Ishikawa (cell line): ENCODE results near the gene TXNL1.

ENCODE experiments used
- CEBPB ChIP-seq: IDR thresholded peaks from 2 replicates; pipeline ENCODE4 v1.6.1; 2012
- CREB1 ChIP-seq: IDR thresholded peaks from 2 replicates; pipeline ENCODE4 v1.6.1; 2012; ENCODE audit warnings: low read depth
- EGR1 ChIP-seq: IDR thresholded peaks from 2 replicates; pipeline ENCODE4 v1.6.1; 2012
- EP300 ChIP-seq: IDR thresholded peaks from 2 replicates; pipeline ENCODE4 v1.6.1; 2012; ENCODE audit warnings: borderline replicate concordance
- FOXM1 ChIP-seq: IDR thresholded peaks from 2 replicates; pipeline ENCODE4 v1.6.1; 2012; ENCODE audit warnings: low read depth, borderline replicate concordance
- NFIC ChIP-seq: IDR thresholded peaks from 2 replicates; pipeline ENCODE4 v1.6.1; 2012
- RAD21 ChIP-seq: IDR thresholded peaks from 2 replicates; pipeline ENCODE4 v1.6.1; 2012; ENCODE audit warnings: low read depth
- TAF1 ChIP-seq: IDR thresholded peaks from 2 replicates; pipeline ENCODE4 v1.6.1; 2012; ENCODE audit warnings: low read depth, mild to moderate bottlenecking
- TCF12 ChIP-seq: IDR thresholded peaks from 2 replicates; pipeline ENCODE4 v1.6.1; 2012; ENCODE audit warnings: low read depth
- TEAD4 ChIP-seq: IDR thresholded peaks from 2 replicates; pipeline ENCODE4 v1.6.1; 2012
- YY1 ChIP-seq: IDR thresholded peaks from 2 replicates; pipeline ENCODE4 v1.6.1; 2012; ENCODE audit warnings: low read depth
- ZBTB7A ChIP-seq: IDR thresholded peaks from 2 replicates; pipeline ENCODE4 v1.6.1; 2012; ENCODE audit warnings: low read depth
- TF ChIP-seq, protein P1 (sequence below): IDR thresholded peaks from 2 replicates; pipeline ENCODE4 v1.6.1; 2012
- TF ChIP-seq, protein P2 (sequence below): IDR thresholded peaks from 2 replicates; pipeline ENCODE4 v1.6.1; 2012
- TF ChIP-seq, protein P3 (sequence below): IDR thresholded peaks from 2 replicates; pipeline ENCODE4 v1.6.1; 2012; ENCODE audit warnings: low read depth, mild to moderate bottlenecking

The TXNL1 gene

DNA sequence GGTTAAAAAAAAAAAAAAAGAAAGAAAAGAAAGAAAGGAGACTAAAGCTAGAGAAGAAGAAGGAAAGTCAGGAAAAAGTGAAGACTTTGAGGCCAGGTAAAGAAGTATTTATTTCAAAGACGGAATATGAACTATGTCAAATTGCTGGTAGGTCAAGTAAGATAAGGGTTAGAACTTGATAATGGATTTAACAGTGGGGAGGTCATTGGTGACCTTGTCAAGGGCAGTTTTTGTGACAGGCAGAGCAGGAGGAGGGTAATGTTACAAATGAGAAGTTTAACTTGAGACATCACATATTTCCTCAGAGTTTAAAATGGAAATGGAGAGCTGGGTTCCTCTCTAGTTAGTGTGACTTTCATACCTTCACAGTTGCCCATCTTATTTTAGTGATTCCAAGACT, 22.3 kb upstream of the TXNL1 start:
- TF ChIP-seq EGR1 (no peak), YY1 (no peak), EP300 (no peak), RAD21 (no peak), TEAD4 (no peak), FOXM1 (no peak), ZBTB7A (no peak)
- TF ChIP-seq, protein P1, sequence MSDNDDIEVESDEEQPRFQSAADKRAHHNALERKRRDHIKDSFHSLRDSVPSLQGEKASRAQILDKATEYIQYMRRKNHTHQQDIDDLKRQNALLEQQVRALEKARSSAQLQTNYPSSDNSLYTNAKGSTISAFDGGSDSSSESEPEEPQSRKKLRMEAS, result no peak
- TF ChIP-seq, protein P2, sequence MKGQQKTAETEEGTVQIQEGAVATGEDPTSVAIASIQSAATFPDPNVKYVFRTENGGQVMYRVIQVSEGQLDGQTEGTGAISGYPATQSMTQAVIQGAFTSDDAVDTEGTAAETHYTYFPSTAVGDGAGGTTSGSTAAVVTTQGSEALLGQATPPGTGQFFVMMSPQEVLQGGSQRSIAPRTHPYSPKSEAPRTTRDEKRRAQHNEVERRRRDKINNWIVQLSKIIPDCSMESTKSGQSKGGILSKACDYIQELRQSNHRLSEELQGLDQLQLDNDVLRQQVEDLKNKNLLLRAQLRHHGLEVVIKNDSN, result no peak

DNA sequence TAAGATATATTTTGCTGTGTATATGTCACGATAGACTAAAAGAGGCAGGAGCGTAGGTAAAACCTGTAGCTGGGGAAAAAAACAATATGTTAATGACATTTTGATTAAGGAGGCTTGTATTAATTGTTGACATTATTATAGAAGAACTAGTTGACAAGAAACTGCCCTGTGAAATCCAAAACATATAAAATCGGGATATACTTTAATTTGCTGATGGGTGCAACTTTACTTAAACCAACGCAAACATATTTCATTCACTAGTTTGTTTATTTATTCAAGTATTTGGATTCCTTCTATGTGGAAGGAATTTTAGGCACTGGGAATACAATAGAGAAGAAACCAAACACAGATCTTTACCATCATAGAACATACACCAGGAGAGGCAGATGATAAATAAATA, 20.7 kb upstream of the TXNL1 start:
- TF ChIP-seq TCF12 (no peak), CREB1 (no peak), RAD21 (no peak), YY1 (no peak), ZBTB7A (no peak), NFIC (no peak), FOXM1 (no peak), EP300 (no peak)
- TF ChIP-seq, protein P1, result no peak
- TF ChIP-seq, protein P2, result no peak

DNA sequence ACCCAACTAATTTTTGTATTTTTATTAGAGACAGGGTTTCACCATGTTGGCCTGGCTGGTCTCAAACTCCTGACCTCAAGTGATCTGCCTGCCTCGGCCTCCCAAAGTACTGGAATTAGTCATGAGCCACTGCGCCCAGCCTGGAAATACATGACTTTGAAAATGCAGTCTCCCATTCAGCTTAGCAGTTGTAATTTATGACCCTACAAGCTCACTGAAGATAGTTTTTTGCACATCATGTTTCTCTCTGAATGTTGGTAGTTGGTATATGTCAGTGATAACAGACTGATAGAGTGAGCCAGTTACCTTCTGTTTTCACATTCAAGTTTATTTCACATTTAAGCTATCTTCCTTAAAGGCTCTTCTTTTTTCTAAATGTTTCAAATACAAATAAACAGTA, 19.9 kb upstream of the TXNL1 start:
- TF ChIP-seq, protein P2, result no peak
- TF ChIP-seq, protein P3, sequence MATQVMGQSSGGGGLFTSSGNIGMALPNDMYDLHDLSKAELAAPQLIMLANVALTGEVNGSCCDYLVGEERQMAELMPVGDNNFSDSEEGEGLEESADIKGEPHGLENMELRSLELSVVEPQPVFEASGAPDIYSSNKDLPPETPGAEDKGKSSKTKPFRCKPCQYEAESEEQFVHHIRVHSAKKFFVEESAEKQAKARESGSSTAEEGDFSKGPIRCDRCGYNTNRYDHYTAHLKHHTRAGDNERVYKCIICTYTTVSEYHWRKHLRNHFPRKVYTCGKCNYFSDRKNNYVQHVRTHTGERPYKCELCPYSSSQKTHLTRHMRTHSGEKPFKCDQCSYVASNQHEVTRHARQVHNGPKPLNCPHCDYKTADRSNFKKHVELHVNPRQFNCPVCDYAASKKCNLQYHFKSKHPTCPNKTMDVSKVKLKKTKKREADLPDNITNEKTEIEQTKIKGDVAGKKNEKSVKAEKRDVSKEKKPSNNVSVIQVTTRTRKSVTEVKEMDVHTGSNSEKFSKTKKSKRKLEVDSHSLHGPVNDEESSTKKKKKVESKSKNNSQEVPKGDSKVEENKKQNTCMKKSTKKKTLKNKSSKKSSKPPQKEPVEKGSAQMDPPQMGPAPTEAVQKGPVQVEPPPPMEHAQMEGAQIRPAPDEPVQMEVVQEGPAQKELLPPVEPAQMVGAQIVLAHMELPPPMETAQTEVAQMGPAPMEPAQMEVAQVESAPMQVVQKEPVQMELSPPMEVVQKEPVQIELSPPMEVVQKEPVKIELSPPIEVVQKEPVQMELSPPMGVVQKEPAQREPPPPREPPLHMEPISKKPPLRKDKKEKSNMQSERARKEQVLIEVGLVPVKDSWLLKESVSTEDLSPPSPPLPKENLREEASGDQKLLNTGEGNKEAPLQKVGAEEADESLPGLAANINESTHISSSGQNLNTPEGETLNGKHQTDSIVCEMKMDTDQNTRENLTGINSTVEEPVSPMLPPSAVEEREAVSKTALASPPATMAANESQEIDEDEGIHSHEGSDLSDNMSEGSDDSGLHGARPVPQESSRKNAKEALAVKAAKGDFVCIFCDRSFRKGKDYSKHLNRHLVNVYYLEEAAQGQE, result no peak
- TF ChIP-seq NFIC (no peak), TCF12 (no peak), RAD21 (no peak), TEAD4 (no peak), TAF1 (no peak), EP300 (no peak), CEBPB (no peak), EGR1 (no peak), FOXM1 (no peak), ZBTB7A (no peak), YY1 (no peak), CREB1 (no peak)
- TF ChIP-seq, protein P1, result no peak

DNA sequence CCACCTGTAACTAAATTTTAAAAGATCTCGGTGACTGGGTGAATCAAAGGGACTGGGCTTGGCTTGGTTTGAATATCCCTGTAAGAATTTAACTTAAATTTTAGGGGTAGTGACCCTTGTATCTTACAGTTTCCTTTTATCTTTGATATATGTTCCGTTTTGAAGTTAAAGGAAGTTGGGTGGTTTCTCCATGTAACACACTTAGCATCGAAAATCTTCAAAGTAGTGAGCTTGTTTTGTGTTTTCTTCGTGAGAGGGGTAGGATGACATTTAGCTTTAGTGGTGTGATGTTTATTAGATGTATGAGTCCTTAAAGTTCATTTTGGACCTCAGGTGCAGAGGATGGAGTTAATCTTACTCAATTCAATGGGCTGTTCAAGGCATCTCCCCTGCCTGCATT, 14.4 kb upstream of the TXNL1 start:
- TF ChIP-seq TAF1 (no peak), CEBPB (no peak), NFIC (no peak)
- TF ChIP-seq, protein P3, result no peak

DNA sequence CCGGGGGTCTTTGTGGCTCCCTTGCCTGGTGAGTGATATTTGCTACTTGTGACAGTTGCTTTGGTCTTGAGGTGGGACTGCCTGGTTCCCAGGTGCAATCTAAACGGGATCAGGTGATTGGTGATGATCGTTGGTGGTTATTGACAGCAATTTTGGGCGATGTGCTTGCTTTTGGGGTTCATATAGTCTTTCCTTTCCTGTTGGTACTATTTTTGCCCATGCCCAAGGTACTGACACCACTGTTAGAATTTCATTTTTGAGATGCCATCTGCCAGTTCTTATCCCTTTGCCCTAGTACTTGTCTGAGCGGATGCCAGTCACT, 13.3 kb upstream of the TXNL1 start:
- TF ChIP-seq EP300, result no peak
- no peak for TF ChIP-seq TCF12
- no peak for TF ChIP-seq TAF1
- TF ChIP-seq CREB1, result no peak
- TF ChIP-seq, protein P2, result no peak
- no peak for TF ChIP-seq FOXM1
